A673 (cell line): ENCODE data around the gene C11orf21. TPM values are rescaled to one million over a fixed set of nuclear protein-coding genes. Genes with fewer than 3 reads are reported as not detected.

Source experiments
- BruUV-seq: library from RNA; stranded (reverse); fragments of 400-500 nt; replicated peaks from 2 replicates; lab custom pipeline; 2021; lab: Mats Ljungman, UMichigan
- CTCF ChIA-PET: fragments of 300-600 bp; sonication (Branson Sonifier 250); formaldehyde crosslinking; loops from one replicate; lab custom pipeline; 2022; ENCODE audit warnings: antibody characterized with exemption; lab: Charles Lee
- POLR2A ChIA-PET: fragments of 300-600 bp; sonication (Branson Sonifier 250); formaldehyde crosslinking; loops from one replicate; lab custom pipeline; 2022; ENCODE audit warnings: antibody characterized with exemption; ENCODE audit not compliant: low non-redundant PET; lab: Charles Lee
- DNase-seq: peaks from one replicate; pipeline ENCODE4 v3.0.0-alpha.2; 2015; ENCODE audit warnings: low spot score
- H3K27ac ChIP-seq: fragments of 200-600 bp; sonication (generic); 2 replicates; pipeline ENCODE4 v1.5.1; 2016; ENCODE audit warnings: mixed run types, low read depth, mild to moderate bottlenecking, mixed read lengths, antibody characterized with exemption, low read length; ENCODE audit not compliant: poor library complexity, severe bottlenecking
- H3K27me3 ChIP-seq: fragments of 200-600 bp; sonication (generic); replicated peaks from 2 replicates; pipeline ENCODE4 v1.6.1; 2017; ENCODE audit warnings: mixed run types, low read depth, mild to moderate bottlenecking, mixed read lengths, antibody characterized with exemption, low read length; ENCODE audit not compliant: insufficient read depth, poor library complexity
- H3K36me3 ChIP-seq: fragments of 200-600 bp; sonication (generic); 2 replicates; pipeline ENCODE4 v1.6.1; 2016; ENCODE audit warnings: mixed run types, mild to moderate bottlenecking, mixed read lengths, antibody characterized with exemption, low read length; ENCODE audit not compliant: insufficient read depth, poor library complexity, severe bottlenecking
- H3K4me1 ChIP-seq: fragments of 200-600 bp; sonication (generic); 2 replicates; pipeline ENCODE4 v1.6.1; 2017; ENCODE audit warnings: mixed run types, mild to moderate bottlenecking, mixed read lengths, antibody characterized with exemption, low read length; ENCODE audit not compliant: insufficient read depth, poor library complexity, severe bottlenecking
- H3K4me3 ChIP-seq: fragments of 200-600 bp; sonication (generic); 2 replicates; pipeline ENCODE4 v1.5.1; 2016; ENCODE audit warnings: low read depth, mixed run types, mild to moderate bottlenecking, mixed read lengths, low read length; ENCODE audit not compliant: poor library complexity, severe bottlenecking
- H3K9me3 ChIP-seq: fragments of 200-600 bp; sonication (generic); 2 replicates; pipeline ENCODE4 v1.6.1; 2016; ENCODE audit warnings: mixed run types, low read depth, mild to moderate bottlenecking, mixed read lengths, antibody characterized with exemption, low read length; ENCODE audit not compliant: poor library complexity, severe bottlenecking
- EZH2 ChIP-seq: fragments of 200-600 bp; sonication (generic); IDR thresholded peaks from 2 replicates; pipeline ENCODE4 v1.6.1; 2017; ENCODE audit warnings: borderline replicate concordance, low read depth, mild to moderate bottlenecking, mixed read lengths, antibody characterized with exemption, low read length; ENCODE audit not compliant: poor library complexity, severe bottlenecking
- intact Hi-C: fragments of 100-400 bp; cut with micrococcal nuclease; formaldehyde crosslinking; loops from one replicate; pipeline ENCODE4 v1.10.0; 2022; ENCODE audit not compliant: unreplicated experiment
- total RNA-seq: library from RNA; stranded (reverse); gene quantifications from 2 replicates; pipeline ENCODE4 v1.2.3, GENCODE V29; 2021
- TF ChIP-seq, protein P1 (sequence below): fragments of 300-800, 200-600 bp; sonication (generic); conservative IDR thresholded peaks from 2 replicates; pipeline ENCODE4 v1.5.1; 2017; ENCODE audit warnings: low read depth, mild to moderate bottlenecking, antibody characterized with exemption, low read length, moderate library complexity, mixed read lengths

Gene C11orf21
- total RNA-seq, 1 experiment from 2014 or later = not detected

- H3K27me3 ChIP-seq = no peaks in the 10 kb centered on the region
Observed at GRCh38 chr11:2300936-2301630, 635 bp downstream of the C11orf21 start.

DNA sequence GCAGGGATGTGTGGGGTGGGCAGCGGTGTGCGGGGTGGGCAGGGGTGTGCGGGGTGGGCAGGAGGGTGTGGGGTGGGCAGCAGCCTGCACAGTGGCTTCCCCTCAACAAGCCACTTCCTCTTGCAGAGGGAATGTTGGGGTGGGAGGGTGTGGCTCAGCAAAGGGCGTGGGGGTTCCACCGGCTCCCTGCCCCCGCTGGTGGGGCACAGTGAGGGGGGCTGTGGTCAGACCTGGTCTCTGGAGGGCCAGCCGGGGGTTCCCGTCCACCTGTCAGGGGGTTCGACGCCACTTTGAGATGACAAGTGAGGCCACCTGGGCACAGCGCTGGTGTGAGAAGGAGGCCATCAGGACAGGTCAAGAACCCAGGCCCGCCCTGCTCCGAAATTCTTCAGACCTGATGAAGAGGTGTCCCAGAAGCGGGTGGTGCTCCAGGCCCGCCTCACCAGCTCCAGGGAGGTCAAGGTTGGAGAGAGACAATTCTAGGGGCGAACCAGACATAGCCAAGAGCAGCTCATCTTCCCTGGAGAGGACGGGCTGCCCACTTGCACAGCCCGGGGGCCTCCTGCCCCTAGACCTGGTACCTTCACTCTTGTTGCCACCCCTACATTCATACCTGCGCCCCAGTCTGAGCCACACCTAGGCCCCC is 1.3 kb downstream of the C11orf21 start:
- POLR2A ChIA-PET = no interaction called here
- intact Hi-C loops = no loop called here
- TF ChIP-seq, protein P1, sequence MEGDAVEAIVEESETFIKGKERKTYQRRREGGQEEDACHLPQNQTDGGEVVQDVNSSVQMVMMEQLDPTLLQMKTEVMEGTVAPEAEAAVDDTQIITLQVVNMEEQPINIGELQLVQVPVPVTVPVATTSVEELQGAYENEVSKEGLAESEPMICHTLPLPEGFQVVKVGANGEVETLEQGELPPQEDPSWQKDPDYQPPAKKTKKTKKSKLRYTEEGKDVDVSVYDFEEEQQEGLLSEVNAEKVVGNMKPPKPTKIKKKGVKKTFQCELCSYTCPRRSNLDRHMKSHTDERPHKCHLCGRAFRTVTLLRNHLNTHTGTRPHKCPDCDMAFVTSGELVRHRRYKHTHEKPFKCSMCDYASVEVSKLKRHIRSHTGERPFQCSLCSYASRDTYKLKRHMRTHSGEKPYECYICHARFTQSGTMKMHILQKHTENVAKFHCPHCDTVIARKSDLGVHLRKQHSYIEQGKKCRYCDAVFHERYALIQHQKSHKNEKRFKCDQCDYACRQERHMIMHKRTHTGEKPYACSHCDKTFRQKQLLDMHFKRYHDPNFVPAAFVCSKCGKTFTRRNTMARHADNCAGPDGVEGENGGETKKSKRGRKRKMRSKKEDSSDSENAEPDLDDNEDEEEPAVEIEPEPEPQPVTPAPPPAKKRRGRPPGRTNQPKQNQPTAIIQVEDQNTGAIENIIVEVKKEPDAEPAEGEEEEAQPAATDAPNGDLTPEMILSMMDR = no peak
- TF ChIP-seq EZH2 = no peak
- DNase-seq = no peak
- Histone ChIP-seq H3K9me3 (no peaks in the 10 kb centered on the region), H3K27me3 (no peaks in the 10 kb centered on the region), H3K4me3 (no peak overlapping the region), H3K4me1 (no peaks in the 10 kb centered on the region), H3K36me3 (no peaks in the 10 kb centered on the region), H3K27ac (no peak overlapping the region)
- CTCF ChIA-PET = no interaction called here
- BruUV-seq = no TSS peak

More at GRCh38 chr11:2300936-2301630, 635 bp downstream of the C11orf21 start:
- Histone ChIP-seq H3K9me3 (no peaks in the 10 kb centered on the region), H3K27ac (no peak overlapping the region), H3K4me1 (peaks cover 1% of the 10 kb centered on the region), H3K36me3 (no peaks in the 10 kb centered on the region), H3K4me3 (no peak overlapping the region)
- TF ChIP-seq EZH2 = no peak
- TF ChIP-seq, protein P1 = no peak
- DNase-seq = no peak
- BruUV-seq = no TSS peak
- CTCF ChIA-PET = no interaction called here
- POLR2A ChIA-PET = no interaction called here
- intact Hi-C loops = no loop called here

GRCh38 chr11:2299773-2300172 is 1.9 kb downstream of the C11orf21 start:
- Histone ChIP-seq H3K9me3 (no peaks in the 10 kb centered on the region), H3K4me1 (no peaks in the 10 kb centered on the region), H3K27ac (no peak overlapping the region), H3K4me3 (no peak overlapping the region), H3K36me3 (no peaks in the 10 kb centered on the region), H3K27me3 (no peaks in the 10 kb centered on the region)
- CTCF ChIA-PET = no interaction called here
- BruUV-seq = no TSS peak
- POLR2A ChIA-PET = no interaction called here
- intact Hi-C loops = no loop called here
- DNase-seq = no peak
- TF ChIP-seq, protein P1 = no peak
- no peak for TF ChIP-seq EZH2
